PFSK-1 (cell line): ENCODE results near the gene PRSS21.

ENCODE experiments used
- FOXP2 ChIP-seq: optimal IDR thresholded peaks from 2 replicates; pipeline ENCODE3; 2011; ENCODE audit warnings: borderline replicate concordance, control low read depth, inconsistent platforms; ENCODE audit not compliant: insufficient read depth; ENCODE audit errors: extremely low read length, extremely low read depth
- POLR2AphosphoS5 ChIP-seq: IDR thresholded peaks from 2 replicates; pipeline ENCODE4 v1.6.1; 2012; ENCODE audit warnings: low read depth, mild to moderate bottlenecking, control low read depth, low read length, moderate library complexity
- SIN3A ChIP-seq: IDR thresholded peaks from 2 replicates; pipeline ENCODE4 v1.6.1; 2012; ENCODE audit warnings: mild to moderate bottlenecking, low read length, moderate library complexity, borderline replicate concordance; ENCODE audit not compliant: insufficient read depth
- TAF1 ChIP-seq: IDR thresholded peaks from 2 replicates; pipeline ENCODE4 v1.6.1; 2012; ENCODE audit warnings: low read length, control low read depth, borderline replicate concordance; ENCODE audit not compliant: insufficient read depth
- TF ChIP-seq, protein P1 (sequence below), 2 experiments: IDR thresholded peaks; 2 replicates each; pipeline versions ENCODE4 v1.6.1 to v1.8.0; 2011 to 2012; ENCODE audit warnings: low read depth in 2 of 2, low read length in 2 of 2, control low read depth in 1 of 2, inconsistent platforms in 1 of 2, mild to moderate bottlenecking in 1 of 2, moderate library complexity in 1 of 2; ENCODE audit not compliant: insufficient read depth in 1 of 2

PRSS21 gene

DNA sequence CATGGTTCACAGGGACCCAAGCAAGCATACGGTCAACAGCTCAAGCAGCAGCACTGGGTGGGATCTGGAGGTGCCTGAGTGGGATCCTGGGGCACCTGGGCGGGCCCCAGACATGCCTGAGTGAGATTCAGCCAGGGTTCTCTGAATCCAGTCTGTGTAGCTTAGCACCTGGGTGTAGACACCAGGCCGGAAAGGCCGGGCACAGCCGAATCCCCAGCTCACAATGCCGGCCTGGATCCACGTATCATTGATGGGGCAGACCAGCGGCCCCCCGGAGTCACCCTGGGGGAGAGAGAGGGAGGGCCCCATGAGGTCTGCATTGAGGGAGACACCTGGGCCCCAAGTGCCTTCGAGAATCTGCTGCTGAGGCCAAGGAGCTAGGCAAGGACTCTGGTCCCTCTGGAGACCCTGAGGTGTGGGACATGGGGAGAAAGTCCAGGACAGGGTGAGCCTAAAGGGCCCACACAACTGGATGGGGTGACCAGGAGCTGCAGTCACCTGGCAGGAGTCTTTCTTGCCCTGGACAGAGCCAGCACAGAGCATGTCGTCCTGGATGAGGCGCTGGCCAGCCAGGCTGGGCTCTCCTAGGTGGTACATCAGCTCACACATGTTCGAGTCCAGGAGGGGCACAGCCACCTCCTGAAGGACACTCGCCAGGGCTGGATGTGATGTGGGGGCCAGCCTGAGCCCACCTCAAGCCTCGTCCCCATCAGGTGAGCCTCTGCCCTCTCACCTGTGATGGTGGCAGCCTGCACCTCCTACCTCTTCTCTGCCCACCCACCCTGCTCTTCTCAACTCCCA lies 22.8 kb downstream of the PRSS21 start:
- TF ChIP-seq TAF1 = no peak
- TF ChIP-seq POLR2AphosphoS5 = no peak
- TF ChIP-seq, protein P1, sequence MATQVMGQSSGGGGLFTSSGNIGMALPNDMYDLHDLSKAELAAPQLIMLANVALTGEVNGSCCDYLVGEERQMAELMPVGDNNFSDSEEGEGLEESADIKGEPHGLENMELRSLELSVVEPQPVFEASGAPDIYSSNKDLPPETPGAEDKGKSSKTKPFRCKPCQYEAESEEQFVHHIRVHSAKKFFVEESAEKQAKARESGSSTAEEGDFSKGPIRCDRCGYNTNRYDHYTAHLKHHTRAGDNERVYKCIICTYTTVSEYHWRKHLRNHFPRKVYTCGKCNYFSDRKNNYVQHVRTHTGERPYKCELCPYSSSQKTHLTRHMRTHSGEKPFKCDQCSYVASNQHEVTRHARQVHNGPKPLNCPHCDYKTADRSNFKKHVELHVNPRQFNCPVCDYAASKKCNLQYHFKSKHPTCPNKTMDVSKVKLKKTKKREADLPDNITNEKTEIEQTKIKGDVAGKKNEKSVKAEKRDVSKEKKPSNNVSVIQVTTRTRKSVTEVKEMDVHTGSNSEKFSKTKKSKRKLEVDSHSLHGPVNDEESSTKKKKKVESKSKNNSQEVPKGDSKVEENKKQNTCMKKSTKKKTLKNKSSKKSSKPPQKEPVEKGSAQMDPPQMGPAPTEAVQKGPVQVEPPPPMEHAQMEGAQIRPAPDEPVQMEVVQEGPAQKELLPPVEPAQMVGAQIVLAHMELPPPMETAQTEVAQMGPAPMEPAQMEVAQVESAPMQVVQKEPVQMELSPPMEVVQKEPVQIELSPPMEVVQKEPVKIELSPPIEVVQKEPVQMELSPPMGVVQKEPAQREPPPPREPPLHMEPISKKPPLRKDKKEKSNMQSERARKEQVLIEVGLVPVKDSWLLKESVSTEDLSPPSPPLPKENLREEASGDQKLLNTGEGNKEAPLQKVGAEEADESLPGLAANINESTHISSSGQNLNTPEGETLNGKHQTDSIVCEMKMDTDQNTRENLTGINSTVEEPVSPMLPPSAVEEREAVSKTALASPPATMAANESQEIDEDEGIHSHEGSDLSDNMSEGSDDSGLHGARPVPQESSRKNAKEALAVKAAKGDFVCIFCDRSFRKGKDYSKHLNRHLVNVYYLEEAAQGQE (IDR thresholded peaks at IDR 0.05; ENCODE audit: insufficient read depth in 1 of 2, low read depth in 2 of 2, low read length in 2 of 2) = no peak
- TF ChIP-seq SIN3A = no peak
- no peak for TF ChIP-seq FOXP2

DNA sequence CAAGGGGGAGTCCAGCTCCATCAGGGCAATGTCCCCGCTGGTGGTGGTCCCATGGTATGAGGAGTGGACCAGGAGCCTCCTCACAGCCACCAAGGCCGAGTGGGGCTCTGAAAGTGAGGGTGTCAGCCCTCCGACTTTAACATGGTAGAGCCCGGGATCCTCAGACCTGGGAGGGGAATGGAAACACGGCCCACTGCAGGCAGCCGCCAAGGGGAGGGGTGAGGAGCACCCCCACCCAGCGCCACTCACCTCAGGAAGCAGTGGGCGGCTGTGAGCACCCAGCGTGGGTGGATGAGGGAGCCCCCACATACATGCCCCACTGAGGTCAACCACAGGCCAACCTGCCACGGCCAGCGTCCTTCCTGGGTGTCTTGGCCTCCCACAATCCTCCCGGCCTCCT lies 23.9 kb downstream of the PRSS21 start:
- TF ChIP-seq FOXP2 (no peak), SIN3A (no peak), POLR2AphosphoS5 (no peak)

DNA sequence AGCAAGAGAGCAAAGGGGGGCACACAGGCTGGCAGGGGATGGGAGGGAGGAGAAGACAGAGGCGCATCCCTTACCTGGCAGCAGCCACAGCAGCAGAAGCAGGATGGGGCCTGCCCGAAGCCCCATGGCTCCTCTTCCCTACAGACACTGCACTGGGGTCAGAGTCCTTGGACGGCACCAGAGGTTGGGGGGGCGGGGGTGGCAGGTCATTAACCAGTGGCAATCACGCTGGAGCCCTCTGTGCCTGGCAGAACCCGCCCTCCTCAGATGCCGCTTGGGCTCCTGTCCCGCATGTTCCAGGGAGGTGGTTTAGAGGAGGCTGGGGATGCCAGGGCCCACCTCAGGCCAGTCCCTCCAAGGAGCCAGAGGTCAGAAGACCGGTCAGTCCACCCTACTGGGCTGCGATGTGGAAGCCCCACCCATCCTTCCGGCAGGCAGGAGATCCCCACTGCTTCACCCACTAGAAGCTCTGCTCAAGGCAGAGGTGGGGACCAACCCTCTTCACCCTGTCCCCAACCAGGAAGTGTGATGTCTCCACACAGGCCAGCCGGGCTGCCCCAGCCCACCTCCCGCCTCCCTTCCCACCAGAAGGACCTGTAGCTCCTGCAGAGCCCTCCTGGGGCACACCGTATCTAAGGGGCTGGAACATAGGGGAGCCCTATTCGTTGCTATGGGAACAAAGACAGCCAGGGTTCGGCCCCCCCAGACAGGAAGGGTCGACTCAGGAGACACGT lies 24.7 kb downstream of the PRSS21 start:
- TF ChIP-seq TAF1 (no peak), SIN3A (no peak), POLR2AphosphoS5 (no peak), FOXP2 (no peak)
- TF ChIP-seq, protein P1 (IDR thresholded peaks at IDR 0.05; ENCODE audit: insufficient read depth in 1 of 2, low read depth in 2 of 2, low read length in 2 of 2) = no peak

DNA sequence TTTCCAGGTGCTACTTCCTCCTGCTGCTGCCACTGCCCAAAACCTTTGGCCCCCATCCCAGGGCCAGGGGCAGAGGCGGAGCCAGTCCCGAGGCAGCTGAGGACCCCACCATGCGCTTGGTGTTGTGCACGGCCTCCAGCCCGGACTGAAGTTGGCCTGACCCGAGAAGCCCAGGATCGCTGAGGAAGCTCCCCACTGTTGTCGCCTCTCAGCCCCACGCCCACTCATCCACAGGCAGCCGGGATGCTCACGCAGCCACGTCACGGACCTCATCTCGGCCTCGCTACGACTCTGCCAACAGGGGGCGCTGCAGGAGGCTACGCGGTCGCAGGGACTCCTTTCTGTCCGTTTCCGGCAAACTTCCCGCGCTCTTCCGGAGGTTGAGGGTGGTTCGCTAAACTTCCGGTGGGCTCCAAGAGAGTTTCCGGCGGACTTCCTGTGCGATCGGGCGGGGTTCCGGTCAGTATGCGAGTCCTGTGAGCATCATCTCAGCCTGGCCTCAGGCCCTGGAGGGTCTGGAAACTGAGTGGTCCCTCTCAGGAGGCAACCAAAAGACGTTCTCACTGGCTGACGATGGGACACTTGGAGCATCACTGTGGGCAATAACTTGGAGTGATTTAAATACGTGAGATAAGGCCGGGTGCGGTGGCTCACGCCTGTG lies 25.4 kb downstream of the PRSS21 start:
- TF ChIP-seq FOXP2 (peak; percentile 72), POLR2AphosphoS5 (no peak; the same call in 1 of the 2 replicates)

DNA sequence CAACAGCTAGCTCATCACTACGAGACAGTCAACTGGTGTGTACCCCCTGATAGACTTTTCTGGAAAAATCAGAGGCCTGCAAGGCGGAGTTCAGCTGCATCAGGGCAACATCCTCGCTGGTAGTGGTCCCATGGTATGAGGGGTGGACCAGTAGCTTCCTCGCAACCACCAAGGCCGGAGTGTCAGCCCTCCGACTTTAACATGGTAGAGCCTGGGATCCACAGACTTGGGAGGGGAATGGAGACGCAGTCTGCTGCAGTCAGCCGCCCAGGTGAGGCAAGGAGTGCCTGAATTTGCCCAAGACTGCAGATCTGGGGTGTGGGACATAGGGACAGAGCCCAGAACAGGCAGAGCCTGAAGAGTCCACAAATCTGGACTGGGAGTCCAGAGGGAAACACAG lies 26.5 kb downstream of the PRSS21 start:
- TF ChIP-seq POLR2AphosphoS5 = no peak
- no peak for TF ChIP-seq TAF1
- TF ChIP-seq, protein P1 (IDR thresholded peaks at IDR 0.05; ENCODE audit: insufficient read depth in 1 of 2, low read depth in 2 of 2, low read length in 2 of 2) = no peak
- TF ChIP-seq FOXP2 = no peak
- TF ChIP-seq SIN3A = no peak
